GM12801 (cell line): Measurements from ENCODE around the gene PRKAG2.

Experiments
- TF ChIP-seq, protein P1 (sequence below): IDR thresholded peaks from one replicate; pipeline ENCODE4 v1.5.1; 2011; ENCODE audit warnings: control low read depth; ENCODE audit not compliant: insufficient read length; ENCODE audit errors: extremely low read depth

The PRKAG2 gene

DNA sequence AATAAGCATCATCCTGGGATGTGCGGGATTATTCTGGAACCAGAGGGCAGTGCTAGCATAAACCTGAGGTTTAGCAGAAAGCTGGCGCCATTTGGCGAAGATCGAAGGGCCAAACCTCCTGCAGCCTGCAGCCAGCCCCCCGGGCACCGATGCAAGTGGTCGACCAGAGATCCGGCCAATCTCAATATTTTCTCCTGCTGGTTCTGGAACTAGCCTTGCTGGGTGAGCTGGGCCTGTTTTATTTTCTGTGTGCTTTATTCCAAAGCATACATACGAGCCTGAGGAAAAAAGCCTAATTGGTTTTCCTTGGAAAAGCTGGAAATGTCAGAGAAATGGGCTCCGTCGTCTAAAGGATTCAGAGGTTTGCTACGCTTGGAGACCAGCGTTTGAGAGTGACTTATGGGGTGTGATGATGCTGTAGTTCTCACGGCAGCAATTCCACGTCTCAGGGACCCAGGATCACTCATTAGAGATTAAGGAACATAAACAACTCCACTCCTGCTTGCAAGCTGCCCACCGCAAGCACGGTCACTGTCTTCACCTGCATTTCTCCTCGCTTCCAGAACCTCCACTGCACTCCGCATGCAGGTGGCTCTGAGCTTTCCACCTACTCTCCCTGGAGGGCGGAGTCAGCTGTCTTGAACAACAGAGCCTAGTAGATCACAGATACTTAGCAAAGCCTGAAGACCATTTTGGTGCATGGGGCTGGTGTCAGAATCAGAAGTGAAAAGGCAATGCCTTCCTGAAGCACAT lies 60.2 kb downstream of the PRKAG2 start:
- TF ChIP-seq, protein P1, sequence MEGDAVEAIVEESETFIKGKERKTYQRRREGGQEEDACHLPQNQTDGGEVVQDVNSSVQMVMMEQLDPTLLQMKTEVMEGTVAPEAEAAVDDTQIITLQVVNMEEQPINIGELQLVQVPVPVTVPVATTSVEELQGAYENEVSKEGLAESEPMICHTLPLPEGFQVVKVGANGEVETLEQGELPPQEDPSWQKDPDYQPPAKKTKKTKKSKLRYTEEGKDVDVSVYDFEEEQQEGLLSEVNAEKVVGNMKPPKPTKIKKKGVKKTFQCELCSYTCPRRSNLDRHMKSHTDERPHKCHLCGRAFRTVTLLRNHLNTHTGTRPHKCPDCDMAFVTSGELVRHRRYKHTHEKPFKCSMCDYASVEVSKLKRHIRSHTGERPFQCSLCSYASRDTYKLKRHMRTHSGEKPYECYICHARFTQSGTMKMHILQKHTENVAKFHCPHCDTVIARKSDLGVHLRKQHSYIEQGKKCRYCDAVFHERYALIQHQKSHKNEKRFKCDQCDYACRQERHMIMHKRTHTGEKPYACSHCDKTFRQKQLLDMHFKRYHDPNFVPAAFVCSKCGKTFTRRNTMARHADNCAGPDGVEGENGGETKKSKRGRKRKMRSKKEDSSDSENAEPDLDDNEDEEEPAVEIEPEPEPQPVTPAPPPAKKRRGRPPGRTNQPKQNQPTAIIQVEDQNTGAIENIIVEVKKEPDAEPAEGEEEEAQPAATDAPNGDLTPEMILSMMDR: no peak

DNA sequence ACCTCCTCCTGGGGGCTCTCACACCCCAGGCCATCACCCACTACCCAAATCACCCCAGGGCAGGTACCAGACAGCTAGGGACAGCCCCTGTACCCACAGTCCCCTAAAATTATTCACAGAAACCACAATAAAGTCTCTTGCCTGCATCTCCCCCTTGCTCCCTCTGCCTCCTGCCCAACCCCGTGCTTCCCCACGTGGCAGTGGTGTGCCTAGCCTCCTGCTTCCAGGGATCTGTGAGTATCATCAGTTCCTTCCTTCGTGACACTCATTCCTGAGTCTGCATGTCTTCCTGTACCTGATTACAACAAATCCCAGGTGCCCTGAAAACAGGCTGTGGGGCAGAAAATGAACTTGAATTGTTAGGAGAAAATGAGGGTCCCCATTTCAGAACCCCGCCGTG lies 61.5 kb downstream of the PRKAG2 start:
- TF ChIP-seq, protein P1: no peak

DNA sequence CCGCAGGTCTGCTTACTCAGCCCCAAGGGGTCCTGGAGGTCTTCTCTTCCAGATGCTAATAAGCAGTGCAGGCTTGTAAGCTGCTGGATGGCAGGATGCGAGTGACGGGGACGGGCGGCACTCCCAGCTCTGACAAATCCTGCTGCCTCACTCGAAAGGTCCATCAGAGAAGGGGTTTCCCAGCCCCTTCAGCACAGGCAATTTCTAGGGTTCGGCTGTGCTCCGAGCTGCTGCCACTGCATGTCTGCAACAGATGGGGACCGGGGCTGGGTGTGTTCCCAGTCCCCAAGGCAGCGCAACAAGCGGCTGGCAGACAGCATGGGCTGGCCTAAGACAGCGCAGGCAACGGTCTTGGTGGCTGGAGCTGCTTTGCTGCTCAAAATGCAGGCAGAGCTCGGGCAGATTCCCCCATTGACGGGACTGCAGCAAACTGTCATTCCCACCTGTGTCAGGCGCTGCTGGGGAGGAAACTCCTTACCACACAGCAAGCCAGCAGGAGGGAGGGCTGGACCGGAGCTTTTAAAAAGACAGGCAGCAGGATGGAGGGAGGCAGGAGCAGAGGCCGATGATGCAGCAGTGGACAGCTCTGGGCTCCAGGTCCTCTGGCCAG lies 62.4 kb downstream of the PRKAG2 start:
- TF ChIP-seq, protein P1: no peak

DNA sequence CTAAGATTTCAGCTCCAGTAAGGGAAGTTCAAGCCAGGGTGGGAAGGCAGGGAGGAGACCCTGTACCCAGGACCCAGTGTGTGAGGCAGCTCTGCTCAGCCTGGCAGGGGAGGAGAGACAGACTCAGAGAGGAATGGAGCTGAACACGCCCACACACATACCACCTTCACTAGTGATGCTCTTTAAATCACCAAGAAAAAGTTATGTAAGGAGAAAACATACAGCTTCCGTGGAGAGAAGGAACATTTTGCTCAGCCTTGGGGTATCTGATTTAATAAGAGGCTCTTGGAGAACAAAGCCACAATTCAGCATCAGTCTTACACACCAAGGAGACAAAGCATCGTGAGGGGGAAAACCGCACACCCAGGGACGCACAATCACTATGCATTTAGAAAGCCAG lies 62.9 kb downstream of the PRKAG2 start:
- TF ChIP-seq, protein P1: no peak

DNA sequence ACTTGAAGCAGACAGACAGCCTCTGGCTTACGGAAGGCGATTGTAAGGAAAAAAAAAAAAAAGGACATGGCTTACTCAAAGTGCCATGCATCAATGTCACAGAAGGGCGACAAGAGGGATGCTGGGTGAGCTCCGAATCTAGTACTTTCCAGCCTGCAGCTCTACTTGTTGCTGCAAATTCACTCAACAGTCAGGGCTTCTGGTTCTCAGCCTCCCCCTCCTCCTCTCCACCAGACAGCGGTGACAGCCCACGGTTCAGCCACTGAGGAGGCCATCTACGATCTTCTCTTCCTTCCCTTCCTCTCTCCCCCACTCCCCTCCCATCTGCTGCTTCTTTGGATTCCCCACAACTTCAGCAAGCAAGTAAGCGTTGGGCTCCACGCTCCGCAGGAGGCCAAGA lies 63.5 kb downstream of the PRKAG2 start:
- TF ChIP-seq, protein P1: no peak

DNA sequence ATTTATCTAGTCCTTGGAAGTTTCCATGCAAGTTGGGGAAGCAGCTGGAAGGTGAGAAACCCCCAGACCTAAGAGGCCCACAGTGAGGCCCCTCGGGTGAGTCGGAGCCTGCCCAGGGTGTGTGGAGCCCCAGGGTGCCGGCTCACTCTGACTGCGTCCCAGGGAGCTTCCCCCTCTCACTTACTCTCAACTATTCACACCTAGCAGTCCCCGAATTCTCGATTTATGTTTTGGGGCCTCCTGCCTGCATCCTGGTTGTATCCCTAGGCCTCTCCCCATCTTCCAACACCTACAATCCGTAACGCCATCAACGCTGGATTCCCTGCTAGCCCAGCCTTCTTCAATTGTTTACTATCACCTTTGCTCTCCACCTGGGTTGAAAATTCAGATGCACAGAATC lies 63.9 kb downstream of the PRKAG2 start:
- TF ChIP-seq, protein P1: no peak

DNA sequence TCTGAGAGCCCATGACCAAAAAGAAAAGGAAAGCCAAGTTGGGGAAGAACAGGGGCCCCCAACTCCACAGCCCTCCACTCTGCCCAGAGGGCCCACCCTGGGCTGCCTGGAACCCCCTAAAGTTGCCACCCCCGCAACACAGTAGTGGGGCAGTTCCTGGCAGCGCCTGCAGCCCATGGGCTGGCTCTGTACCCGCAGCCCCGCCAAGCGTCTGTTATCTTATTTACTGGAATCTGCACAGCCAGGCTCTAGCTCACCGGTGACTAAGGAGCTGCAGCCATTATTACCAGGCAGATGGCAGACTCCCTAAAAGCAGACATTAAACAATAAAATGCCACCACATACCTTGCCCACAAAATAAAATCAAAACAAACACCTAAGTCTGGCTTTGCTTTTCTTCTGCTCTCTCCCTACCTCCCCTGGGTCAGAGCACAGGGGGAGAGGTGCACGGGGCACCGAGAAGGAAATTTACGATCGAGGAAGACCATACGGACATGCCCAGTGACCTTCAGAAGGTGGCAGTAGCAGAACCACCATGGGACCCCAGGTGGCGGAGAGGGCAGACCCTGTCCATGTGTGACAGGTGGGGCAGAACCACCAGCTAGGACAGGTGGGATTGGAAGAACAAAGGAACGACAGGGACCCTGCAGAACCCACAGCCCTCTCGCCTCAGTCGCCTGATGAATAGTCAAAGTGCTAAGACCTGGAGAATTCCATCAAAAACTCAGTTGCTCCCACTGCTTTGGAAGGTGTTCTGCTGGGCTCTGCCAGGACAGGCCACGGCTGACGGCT lies 66.3 kb downstream of the PRKAG2 start:
- TF ChIP-seq, protein P1: no peak
